HEK293 (cell line): ENCODE data around the gene OR2AG2.

Experiments used
- CTCF ChIA-PET: fragments of 350-600 bp; formaldehyde crosslinking; extraction: SDS; loops from one replicate; lab custom pipeline; 2021; ENCODE audit warnings: antibody characterized with exemption; lab: Yijun Ruan, JAX
- POLR2A ChIA-PET: fragments of 300-600 bp; formaldehyde crosslinking; extraction: SDS; loops from one replicate; lab custom pipeline; 2020; ENCODE audit warnings: antibody characterized with exemption, inconsistent platforms; lab: Yijun Ruan, JAX
- H3K27ac ChIP-seq: fragments of 200-500 bp; sonication (Bioruptor generic); 2 replicates; pipeline ENCODE4 v1.5.1; 2014; ENCODE audit warnings: low read depth, low read length, control low read depth, inconsistent platforms; ENCODE audit errors: extremely low read depth
- H3K36me3 ChIP-seq, 2 experiments: fragments of 200-500 bp in 1 of 2; sonication (Bioruptor generic) in 1 of 2; 1 replicate in 1 of 2; 2 replicates in 1 of 2; pipeline ENCODE4 v1.5.1; 2014 to 2017; ENCODE audit warnings: inconsistent platforms in 2 of 2, low read length in 2 of 2; ENCODE audit not compliant: control insufficient read depth in 2 of 2, insufficient read depth in 1 of 2
- H3K4me1 ChIP-seq: fragments of 200-500 bp; sonication (Bioruptor generic); 2 replicates; pipeline ENCODE4 v1.5.1; 2014; ENCODE audit warnings: mild to moderate bottlenecking, low read length, inconsistent platforms; ENCODE audit not compliant: control insufficient read depth, insufficient read depth
- H3K4me3 ChIP-seq: 2 replicates; pipeline ENCODE4 v1.5.1; 2011; ENCODE audit warnings: low read depth, mild to moderate bottlenecking, control low read depth, low read length, moderate library complexity
- H3K9me3 ChIP-seq: fragments of 200-500 bp; sonication (Bioruptor generic); 2 replicates; pipeline ENCODE4 v1.5.1; 2014; ENCODE audit warnings: low read depth, low read length, inconsistent platforms; ENCODE audit not compliant: control insufficient read depth, insufficient read depth
- GLI4 ChIP-seq: fragments of 450-650 bp; formaldehyde crosslinking; IDR thresholded peaks from 2 replicates; pipeline ENCODE4 v1.5.1; 2016; ENCODE audit warnings: missing biosample characterization, missing genetic modification characterization
- KLF8 ChIP-seq: fragments of 450-650 bp; formaldehyde crosslinking; IDR thresholded peaks from 2 replicates; pipeline ENCODE4 v1.5.1; 2016; ENCODE audit warnings: missing biosample characterization, missing genetic modification characterization
- PRDM1 ChIP-seq: fragments of 450-650 bp; formaldehyde crosslinking; IDR thresholded peaks from 2 replicates; pipeline ENCODE4; 2016; ENCODE audit warnings: missing biosample characterization, missing genetic modification characterization
- PRDM10 ChIP-seq: fragments of 450-650 bp; formaldehyde crosslinking; IDR thresholded peaks from 2 replicates; pipeline ENCODE4 v1.5.1; 2016; ENCODE audit warnings: missing biosample characterization, missing genetic modification characterization
- WT1 ChIP-seq: fragments of 450-650 bp; formaldehyde crosslinking; IDR thresholded peaks from 2 replicates; pipeline ENCODE4 v1.5.1; 2016; ENCODE audit warnings: missing biosample characterization, missing genetic modification characterization
- YY2 ChIP-seq: fragments of 450-650 bp; formaldehyde crosslinking; IDR thresholded peaks from 2 replicates; pipeline ENCODE4 v1.5.1; 2016; ENCODE audit warnings: missing biosample characterization, missing genetic modification characterization
- ZBTB17 ChIP-seq: fragments of 450-650 bp; formaldehyde crosslinking; IDR thresholded peaks from 2 replicates; pipeline ENCODE4 v1.5.1; 2016; ENCODE audit warnings: missing biosample characterization, missing genetic modification characterization
- ZBTB6 ChIP-seq: fragments of 450-650 bp; formaldehyde crosslinking; IDR thresholded peaks from 2 replicates; pipeline ENCODE4 v1.5.1; 2017; ENCODE audit warnings: missing biosample characterization, missing genetic modification characterization
- ZFHX2 ChIP-seq: fragments of 450-650 bp; formaldehyde crosslinking; conservative IDR thresholded peaks from 2 replicates; pipeline ENCODE4 v1.5.1; 2016; ENCODE audit warnings: missing biosample characterization, missing genetic modification characterization
- ZFP3 ChIP-seq: fragments of 450-650 bp; formaldehyde crosslinking; IDR thresholded peaks from 2 replicates; pipeline ENCODE4 v1.5.1; 2016; ENCODE audit warnings: low read depth, missing biosample characterization, missing genetic modification characterization
- ZNF16 ChIP-seq: fragments of 450-650 bp; formaldehyde crosslinking; IDR thresholded peaks from 2 replicates; pipeline ENCODE4 v1.5.1; 2016; ENCODE audit warnings: low read depth, missing biosample characterization, missing genetic modification characterization
- ZNF169 ChIP-seq: fragments of 450-650 bp; formaldehyde crosslinking; IDR thresholded peaks from 2 replicates; pipeline ENCODE4 v1.5.1; 2016; ENCODE audit warnings: missing biosample characterization, missing genetic modification characterization
- ZNF174 ChIP-seq: fragments of 450-650 bp; formaldehyde crosslinking; IDR thresholded peaks from 2 replicates; pipeline ENCODE4 v1.5.0; 2017; ENCODE audit warnings: missing biosample characterization, mild to moderate bottlenecking, missing genetic modification characterization
- ZNF514 ChIP-seq: fragments of 450-650 bp; formaldehyde crosslinking; IDR thresholded peaks from 2 replicates; pipeline ENCODE4 v1.5.1; 2016; ENCODE audit warnings: missing biosample characterization, missing genetic modification characterization
- ZNF704 ChIP-seq: fragments of 450-650 bp; formaldehyde crosslinking; IDR thresholded peaks from 2 replicates; pipeline ENCODE4 v1.5.1; 2016; ENCODE audit warnings: missing biosample characterization, missing genetic modification characterization
- ZXDB ChIP-seq: fragments of 450-650 bp; formaldehyde crosslinking; IDR thresholded peaks from 2 replicates; pipeline ENCODE4 v1.5.1; 2016; ENCODE audit warnings: missing biosample characterization, missing genetic modification characterization
- TF ChIP-seq, protein P1 (sequence below): fragments of 450-650 bp; formaldehyde crosslinking; IDR thresholded peaks from 2 replicates; pipeline ENCODE4 v1.5.1; 2016; ENCODE audit warnings: missing biosample characterization, missing genetic modification characterization
- TF ChIP-seq, protein P2 (sequence below): fragments of 450-650 bp; formaldehyde crosslinking; IDR thresholded peaks from 2 replicates; pipeline ENCODE4; 2016; ENCODE audit warnings: missing biosample characterization, missing genetic modification characterization

The OR2AG2 gene

DNA sequence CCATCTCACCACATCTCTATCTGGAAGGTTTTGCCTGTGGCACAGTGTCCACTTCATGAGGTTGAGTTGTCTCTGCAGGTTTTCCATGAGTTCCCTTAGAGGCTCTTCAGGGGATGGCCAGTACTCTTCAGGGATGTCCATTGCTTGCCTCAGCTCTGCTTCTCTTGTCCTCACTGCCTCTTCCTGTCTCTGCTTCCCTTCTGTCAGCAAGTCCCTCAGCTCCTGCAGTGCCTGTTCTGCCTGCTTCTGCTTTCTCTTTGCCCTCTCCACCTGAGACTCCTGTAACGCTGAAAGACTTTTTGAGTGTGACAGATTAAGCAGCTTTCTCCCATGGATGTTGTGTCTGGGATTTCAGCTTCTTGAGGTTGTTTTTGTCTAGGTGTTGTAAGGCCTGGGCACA is 50.4 kb downstream of the OR2AG2 start (continued):
- TF ChIP-seq PRDM10 (tag by site-specific recombination) (no peak), ZNF704 (tag by site-specific recombination) (no peak), YY2 (tag by site-specific recombination) (no peak)
- TF ChIP-seq, all 188 proteins: peak for 0

DNA sequence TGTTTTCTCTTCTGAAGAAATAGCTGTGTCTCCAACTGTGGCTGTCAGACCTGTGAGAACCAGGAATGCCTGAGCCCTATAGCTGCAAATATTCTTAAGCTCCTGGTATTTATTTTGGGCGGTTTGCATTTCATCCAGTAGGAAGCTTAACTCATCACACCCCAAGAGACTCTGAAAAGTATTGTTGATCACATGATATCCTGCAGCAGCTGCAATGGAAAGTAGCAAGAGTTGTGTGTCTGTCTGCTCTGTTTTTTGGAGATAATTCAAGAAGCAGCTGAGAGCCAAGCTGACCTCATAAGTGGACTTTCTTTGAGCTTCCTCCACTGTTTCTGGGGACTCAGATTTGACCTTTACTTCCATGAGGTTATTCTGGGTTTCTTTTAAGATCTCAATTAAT is 52.2 kb downstream of the OR2AG2 start:
- Histone ChIP-seq H3K27ac (no peak overlapping the region), H3K9me3 (no peaks in the 10 kb centered on the region), H3K36me3 (no peaks in the 10 kb centered on the region), H3K4me1 (no peaks in the 10 kb centered on the region), H3K4me3 (no peak overlapping the region)
- POLR2A ChIA-PET = no interaction called here
- TF ChIP-seq ZNF169 (tag by site-specific recombination) (no peak), ZFP3 (tag by site-specific recombination) (no peak), ZBTB6 (tag by site-specific recombination) (no peak), GLI4 (no peak), ZBTB17 (tag by site-specific recombination) (no peak), ZNF174 (no peak)
- TF ChIP-seq, protein P1, sequence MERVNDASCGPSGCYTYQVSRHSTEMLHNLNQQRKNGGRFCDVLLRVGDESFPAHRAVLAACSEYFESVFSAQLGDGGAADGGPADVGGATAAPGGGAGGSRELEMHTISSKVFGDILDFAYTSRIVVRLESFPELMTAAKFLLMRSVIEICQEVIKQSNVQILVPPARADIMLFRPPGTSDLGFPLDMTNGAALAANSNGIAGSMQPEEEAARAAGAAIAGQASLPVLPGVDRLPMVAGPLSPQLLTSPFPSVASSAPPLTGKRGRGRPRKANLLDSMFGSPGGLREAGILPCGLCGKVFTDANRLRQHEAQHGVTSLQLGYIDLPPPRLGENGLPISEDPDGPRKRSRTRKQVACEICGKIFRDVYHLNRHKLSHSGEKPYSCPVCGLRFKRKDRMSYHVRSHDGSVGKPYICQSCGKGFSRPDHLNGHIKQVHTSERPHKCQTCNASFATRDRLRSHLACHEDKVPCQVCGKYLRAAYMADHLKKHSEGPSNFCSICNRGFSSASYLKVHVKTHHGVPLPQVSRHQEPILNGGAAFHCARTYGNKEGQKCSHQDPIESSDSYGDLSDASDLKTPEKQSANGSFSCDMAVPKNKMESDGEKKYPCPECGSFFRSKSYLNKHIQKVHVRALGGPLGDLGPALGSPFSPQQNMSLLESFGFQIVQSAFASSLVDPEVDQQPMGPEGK (tag by site-specific recombination) = no peak
- CTCF ChIA-PET = interaction anchor here (1.0 to 1.6 kb wide), 2 partner anchors 14 to 18 kb away, joined by 7 read pairs; no protein-coding TSS in a partner anchor

GRCh38 chr11:6717426-6717825 is 54.4 kb downstream of the OR2AG2 start:
- no peak overlapping the region for H3K4me3 ChIP-seq
- H3K9me3 ChIP-seq = no peaks in the 10 kb centered on the region
- no peaks in the 10 kb centered on the region for H3K36me3 ChIP-seq
- no peak for TF ChIP-seq ZNF514 (tag by site-specific recombination)
- TF ChIP-seq KLF8 = no peak
- no peak for TF ChIP-seq PRDM1 (tag by site-specific recombination)
- TF ChIP-seq ZNF16 (tag by site-specific recombination) = no peak
- TF ChIP-seq ZXDB = no peak
- no peak for TF ChIP-seq WT1
- no peak for TF ChIP-seq ZFHX2
- TF ChIP-seq, protein P2, sequence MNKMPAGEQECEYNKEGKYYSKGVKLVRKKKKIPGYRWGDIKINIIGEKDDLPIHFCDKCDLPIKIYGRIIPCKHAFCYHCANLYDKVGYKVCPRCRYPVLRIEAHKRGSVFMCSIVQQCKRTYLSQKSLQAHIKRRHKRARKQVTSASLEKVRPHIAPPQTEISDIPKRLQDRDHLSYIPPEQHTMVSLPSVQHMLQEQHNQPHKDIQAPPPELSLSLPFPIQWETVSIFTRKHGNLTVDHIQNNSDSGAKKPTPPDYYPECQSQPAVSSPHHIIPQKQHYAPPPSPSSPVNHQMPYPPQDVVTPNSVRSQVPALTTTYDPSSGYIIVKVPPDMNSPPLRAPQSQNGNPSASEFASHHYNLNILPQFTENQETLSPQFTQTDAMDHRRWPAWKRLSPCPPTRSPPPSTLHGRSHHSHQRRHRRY (tag by site-specific recombination) = no peak
- ChIA-PET CTCF (interaction anchor here (3.4 kb wide), 1 partner anchor 11 kb away, joined by 19 read pairs; no protein-coding TSS in a partner anchor), POLR2A (no interaction called here)
- H3K4me1 ChIP-seq = no peaks in the 10 kb centered on the region
- H3K27ac ChIP-seq = no peak overlapping the region
